IMR-90 (cell line): Measurements from ENCODE around the gene CD274. TPM values are rescaled to one million over a fixed set of nuclear protein-coding genes. Genes with fewer than 3 reads are reported as not detected.

Experiments
- ATAC-seq: fragments of 200-7000 bp; cut with Tn5 transposase; 2 replicates; pipeline ENCODE4 v1.9.1; 2020; ENCODE audit warnings: low read depth, mild to moderate bottlenecking, moderate library complexity
- BruUV-seq: library from RNA; stranded (reverse); fragments of 400-500 nt; replicated peaks from 2 replicates; lab custom pipeline; 2021; lab: Mats Ljungman, UMichigan
- CTCF ChIA-PET: fragments of 300-600 bp; formaldehyde crosslinking; extraction: SDS; loops from one replicate; lab custom pipeline; 2021; ENCODE audit warnings: antibody characterized with exemption; lab: Yijun Ruan, JAX
- POLR2A ChIA-PET: fragments of 300-600 bp; sonication (Branson Sonifier 250); formaldehyde crosslinking; loops from one replicate; lab custom pipeline; 2022; ENCODE audit warnings: antibody characterized with exemption; ENCODE audit not compliant: unreplicated experiment; lab: Charles Lee
- DNase-seq: peaks from one replicate; pipeline ENCODE4 v3.0.0; 2013
- H2AFZ ChIP-seq: replicated peaks from 2 replicates; pipeline ENCODE3; 2013; ENCODE audit warnings: low read length, mild to moderate bottlenecking; ENCODE audit not compliant: poor library complexity
- H2AK5ac ChIP-seq: 2 replicates; pipeline ENCODE4 v1.6.1; 2013; ENCODE audit warnings: low read depth, low read length, inconsistent platforms
- H2AK9ac ChIP-seq: replicated peaks from 2 replicates; pipeline ENCODE3; 2013; ENCODE audit warnings: mild to moderate bottlenecking, low read depth, low read length, moderate library complexity; ENCODE audit not compliant: poor library complexity
- H2BK120ac ChIP-seq: 2 replicates; pipeline ENCODE4 v1.6.1; 2013; ENCODE audit warnings: low read depth, low read length, inconsistent platforms
- H2BK15ac ChIP-seq: 3 replicates; pipeline ENCODE4 v1.6.1; 2013; ENCODE audit warnings: low read depth, low read length, inconsistent platforms
- H2BK20ac ChIP-seq: 2 replicates; pipeline ENCODE4 v1.6.1; 2013; ENCODE audit warnings: low read depth, mild to moderate bottlenecking, inconsistent platforms, low read length, moderate library complexity
- H2BK5ac ChIP-seq: 2 replicates; pipeline ENCODE4 v1.6.1; 2013; ENCODE audit warnings: mild to moderate bottlenecking, low read depth, low read length, inconsistent platforms; ENCODE audit not compliant: poor library complexity, severe bottlenecking
- H3K14ac ChIP-seq: replicated peaks from 2 replicates; pipeline ENCODE4 v1.6.1; 2013; ENCODE audit warnings: low read depth, low read length, inconsistent platforms
- H3K18ac ChIP-seq: 2 replicates; pipeline ENCODE4 v1.6.1; 2013; ENCODE audit warnings: low read depth, low read length, control low read depth
- H3K23ac ChIP-seq: 2 replicates; pipeline ENCODE4 v1.6.1; 2013; ENCODE audit warnings: low read depth, low read length, inconsistent platforms
- H3K27ac ChIP-seq: 2 replicates; pipeline ENCODE4 v1.5.1; 2013; ENCODE audit warnings: mild to moderate bottlenecking, control low read depth, low read length; ENCODE audit not compliant: insufficient read depth
- H3K27me3 ChIP-seq: 2 replicates; pipeline ENCODE4 v1.6.1; 2013; ENCODE audit warnings: low read length; ENCODE audit not compliant: control insufficient read depth, insufficient read depth
- H3K36me3 ChIP-seq: 2 replicates; pipeline ENCODE4 v1.6.1; 2013; ENCODE audit warnings: low read length, mixed read lengths; ENCODE audit not compliant: control insufficient read depth, insufficient read depth
- H3K4ac ChIP-seq: 2 replicates; pipeline ENCODE4 v1.6.1; 2013; ENCODE audit warnings: low read depth, low read length, inconsistent platforms
- H3K4me1 ChIP-seq: 2 replicates; pipeline ENCODE4 v1.6.1; 2013; ENCODE audit warnings: low read length, mixed read lengths; ENCODE audit not compliant: control insufficient read depth, insufficient read depth
- H3K4me2 ChIP-seq: 2 replicates; pipeline ENCODE4 v1.6.1; 2013; ENCODE audit warnings: low read depth, mild to moderate bottlenecking, control low read depth, low read length, moderate library complexity
- H3K4me3 ChIP-seq: 2 replicates; pipeline ENCODE4 v1.5.1; 2013; ENCODE audit warnings: low read depth, mild to moderate bottlenecking, control low read depth, low read length, moderate library complexity; ENCODE audit not compliant: insufficient read depth
- H3K56ac ChIP-seq: 2 replicates; pipeline ENCODE4 v1.6.1; 2013; ENCODE audit warnings: low read length, inconsistent platforms; ENCODE audit not compliant: insufficient read depth; ENCODE audit errors: extremely low read depth
- H3K79me1 ChIP-seq, 2 experiments: 2 replicates each; pipeline ENCODE4 v1.6.1; 2013; ENCODE audit warnings: low read length in 2 of 2, inconsistent platforms in 1 of 2, low read depth in 1 of 2
- H3K9ac ChIP-seq: 2 replicates; pipeline ENCODE4 v1.6.1; 2013; ENCODE audit warnings: low read depth, low read length, control low read depth
- H3K9me1 ChIP-seq: 2 replicates; pipeline ENCODE4 v1.6.1; 2013; ENCODE audit warnings: low read length, inconsistent platforms; ENCODE audit not compliant: insufficient read depth
- H3K9me3 ChIP-seq: 2 replicates; pipeline ENCODE4 v1.6.1; 2013; ENCODE audit warnings: low read length; ENCODE audit not compliant: control insufficient read depth, insufficient read depth
- H4K20me1 ChIP-seq: 2 replicates; pipeline ENCODE4 v1.6.1; 2013; ENCODE audit warnings: low read length, inconsistent platforms; ENCODE audit not compliant: insufficient read depth
- H4K5ac ChIP-seq: 2 replicates; pipeline ENCODE4 v1.6.1; 2013; ENCODE audit warnings: mild to moderate bottlenecking, low read depth, low read length, control low read depth
- H4K8ac ChIP-seq, 2 experiments: 2 replicates each; pipeline ENCODE4 v1.6.1; 2013; ENCODE audit warnings: low read depth in 2 of 2, low read length in 2 of 2, control low read depth in 1 of 2, inconsistent platforms in 1 of 2
- H4K91ac ChIP-seq: 2 replicates; pipeline ENCODE4 v1.6.1; 2013; ENCODE audit warnings: low read depth, low read length, inconsistent platforms; ENCODE audit not compliant: insufficient read depth
- BHLHE40 ChIP-seq: fragments of 150-350 bp; IDR thresholded peaks from 2 replicates; pipeline ENCODE4 v1.6.1; 2016; ENCODE audit warnings: mild to moderate bottlenecking, low read depth, low read length
- CEBPB ChIP-seq: IDR thresholded peaks from 2 replicates; pipeline ENCODE4 v1.6.1; 2012; ENCODE audit warnings: low read depth, low read length, improper control_type of control experiment
- CHD1 ChIP-seq: IDR thresholded peaks from 2 replicates; pipeline ENCODE4 v1.6.1; 2012; ENCODE audit warnings: low read depth, low read length, improper control_type of control experiment
- CTCF ChIP-seq: conservative IDR thresholded peaks from 2 replicates; pipeline ENCODE4 v1.5.1; 2012; ENCODE audit warnings: mild to moderate bottlenecking, low read depth, low read length, improper control_type of control experiment
- FOS ChIP-seq: fragments of 150-350 bp; IDR thresholded peaks from 2 replicates; pipeline ENCODE4 v1.6.1; 2016; ENCODE audit warnings: low read depth, low read length
- MAFK ChIP-seq: IDR thresholded peaks from 2 replicates; pipeline ENCODE4 v1.6.1; 2012; ENCODE audit warnings: low read depth, low read length, improper control_type of control experiment
- MAZ ChIP-seq: IDR thresholded peaks from 2 replicates; pipeline ENCODE4 v1.6.1; 2012; ENCODE audit warnings: low read depth, mild to moderate bottlenecking, low read length, improper control_type of control experiment, moderate library complexity, borderline replicate concordance
- MXI1 ChIP-seq: IDR thresholded peaks from 2 replicates; pipeline ENCODE4 v1.6.1; 2012; ENCODE audit warnings: low read depth, mild to moderate bottlenecking, low read length, moderate library complexity, borderline replicate concordance
- NFE2L2 ChIP-seq: fragments of 150-350 bp; IDR thresholded peaks from 2 replicates; pipeline ENCODE4 v1.6.1; 2016; ENCODE audit warnings: low read depth, mild to moderate bottlenecking, low read length
- POLR2A ChIP-seq: IDR thresholded peaks from 2 replicates; pipeline ENCODE4 v1.6.1; 2012; ENCODE audit warnings: mild to moderate bottlenecking, low read depth, low read length
- RAD21 ChIP-seq: IDR thresholded peaks from 2 replicates; pipeline ENCODE4 v1.6.1; 2012; ENCODE audit warnings: low read length, improper control_type of control experiment
- RCOR1 ChIP-seq: IDR thresholded peaks from 2 replicates; pipeline ENCODE4 v1.6.1; 2012; ENCODE audit warnings: mild to moderate bottlenecking, low read length, improper control_type of control experiment; ENCODE audit not compliant: insufficient replicate concordance
- RFX5 ChIP-seq: IDR thresholded peaks from 2 replicates; pipeline ENCODE4 v1.8.0; 2012; ENCODE audit warnings: low read depth, mild to moderate bottlenecking, low read length, moderate library complexity
- USF2 ChIP-seq: fragments of 150-350 bp; IDR thresholded peaks from 2 replicates; pipeline ENCODE4 v1.6.1; 2017; ENCODE audit warnings: mild to moderate bottlenecking, antibody characterized with exemption, low read length, low read depth
- WGBS, 2 experiments: methylation state at CpG; one replicate each; pipeline versions ENCODE4 v1.1.5 to v1.1.7; 2013; ENCODE audit warnings: missing lambda C conversion rate in 2 of 2; ENCODE audit not compliant: insufficient read length in 1 of 2; ENCODE audit errors: extremely low coverage in 2 of 2; 5-methylcytosine and 5-hydroxymethylcytosine counted together
- dilution Hi-C: fragments of 300-500 bp; cut with HindIII; formaldehyde crosslinking; loops from one replicate; pipeline ENCODE4 v1.14.3; 2018; ENCODE audit warnings: low sequenced_read_pairs; ENCODE audit not compliant: unreplicated experiment
- in situ Hi-C: fragments of 300-500 bp; cut with MboI; formaldehyde crosslinking; loops from 3 replicates; pipeline ENCODE4 v1.14.3; 2019; ENCODE audit warnings: low sequenced_read_pairs, inconsistent platforms, mixed read lengths
- intact Hi-C: fragments of 100-400 bp; cut with micrococcal nuclease; formaldehyde crosslinking; loops from 2 replicates; pipeline ENCODE4 v1.10.0; 2022
- polyA plus RNA-seq, 3 experiments: library from polyadenylated mRNA; depleted of rRNA; stranded (reverse); fragments of >200 nt; gene quantifications; 2 replicates each; pipeline ENCODE4 v1.2.3, GENCODE V29; 2012; ENCODE audit warnings: low replicate concordance in 1 of 3
- total RNA-seq: library from RNA; depleted of rRNA; stranded (reverse); fragments of >200 nt; gene quantifications from 2 replicates; pipeline ENCODE4 v1.2.3, GENCODE V29; 2012
- TF ChIP-seq, protein P1 (sequence below): fragments of 150-350 bp; IDR thresholded peaks from 2 replicates; pipeline ENCODE4 v1.6.1; 2016; ENCODE audit warnings: low read depth, mild to moderate bottlenecking, low read length, moderate library complexity, borderline replicate concordance

The CD274 gene
- total and polyA plus RNA-seq, 2 of the 4 experiments (the other 2 are of a cell fraction), result 17.4 to 19.4 TPM

GRCh38 chr9:5488221-5489008, 38.1 kb downstream of the CD274 start:
- H4K8ac ChIP-seq, result no peak overlapping the region
- dilution Hi-C loops (no loop called here), in situ Hi-C loops (no loop called here), intact Hi-C loops (no loop called here)
- H3K4me1 ChIP-seq, result peaks cover 2% of the 10 kb centered on the region
- peak overlapping the region; percentile 35; the same call in 1 of the 2 replicates for H3K23ac ChIP-seq
- H2BK120ac ChIP-seq, result no peak overlapping the region
- H3K56ac ChIP-seq, result no peak overlapping the region
- no peak overlapping the region; the same call in 1 of the 2 replicates for H3K14ac ChIP-seq
- 53% methylated on average over 2 of the region's 9 CpGs; no CpG with 5 or more reads in 1 of the 2 experiments for WGBS, 2 experiments
- no peak overlapping the region for H3K4ac ChIP-seq
- POLR2A ChIA-PET, result no interaction called here
- no peak overlapping the region for H3K9ac ChIP-seq
- no peaks in the 10 kb centered on the region for H4K20me1 ChIP-seq
- no peak overlapping the region for H4K5ac ChIP-seq
- H2BK20ac ChIP-seq, result no peak overlapping the region
- ATAC-seq, result 0 out of 2 replicates have a peak, but pooled peaks have one; percentile 14
- no peak overlapping the region for H3K27ac ChIP-seq
- H4K91ac ChIP-seq, result no peak overlapping the region
- no peaks in the 10 kb centered on the region for H3K36me3 ChIP-seq
- CTCF ChIA-PET, result no interaction called here
- H2AK9ac ChIP-seq, result no peak overlapping the region
- H2AFZ ChIP-seq, result peak overlapping the region; percentile 14
- H3K27me3 ChIP-seq, result no peaks in the 10 kb centered on the region
- H3K18ac ChIP-seq, result no peak overlapping the region
- H3K4me2 ChIP-seq, result no peak overlapping the region
- no peaks in the 10 kb centered on the region for H3K9me3 ChIP-seq
- H2BK5ac ChIP-seq, result no peak overlapping the region
- DNase-seq, result peak; percentile 23
- H3K79me1 ChIP-seq, result no peaks in the 10 kb centered on the region
- H2BK15ac ChIP-seq, result 0 out of 3 replicates have a peak overlapping the region, but pooled peaks have one; percentile 1
- 0 out of 2 replicates have a peak overlapping the region, but pooled peaks have one; percentile 4 for H2AK5ac ChIP-seq
- no TSS peak for BruUV-seq
- no peak overlapping the region for H3K4me3 ChIP-seq
- peaks cover 6% of the 10 kb centered on the region; the same call in 1 of the 2 replicates for H3K9me1 ChIP-seq
- TF ChIP-seq MAZ, result no peak
- no peak for TF ChIP-seq CEBPB
- no peak for TF ChIP-seq CHD1
- no peak for TF ChIP-seq FOS
- TF ChIP-seq POLR2A, result no peak
- no peak for TF ChIP-seq MAFK
- no peak for TF ChIP-seq NFE2L2
- TF ChIP-seq RCOR1, result no peak
- no peak for TF ChIP-seq CTCF
- no peak for TF ChIP-seq BHLHE40
- no peak for TF ChIP-seq RFX5
- TF ChIP-seq MXI1, result no peak
- TF ChIP-seq, protein P1, sequence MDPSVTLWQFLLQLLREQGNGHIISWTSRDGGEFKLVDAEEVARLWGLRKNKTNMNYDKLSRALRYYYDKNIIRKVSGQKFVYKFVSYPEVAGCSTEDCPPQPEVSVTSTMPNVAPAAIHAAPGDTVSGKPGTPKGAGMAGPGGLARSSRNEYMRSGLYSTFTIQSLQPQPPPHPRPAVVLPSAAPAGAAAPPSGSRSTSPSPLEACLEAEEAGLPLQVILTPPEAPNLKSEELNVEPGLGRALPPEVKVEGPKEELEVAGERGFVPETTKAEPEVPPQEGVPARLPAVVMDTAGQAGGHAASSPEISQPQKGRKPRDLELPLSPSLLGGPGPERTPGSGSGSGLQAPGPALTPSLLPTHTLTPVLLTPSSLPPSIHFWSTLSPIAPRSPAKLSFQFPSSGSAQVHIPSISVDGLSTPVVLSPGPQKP, result no peak
- no peak for TF ChIP-seq RAD21
- TF ChIP-seq USF2, result no peak
